Fibroblast of lung (primary cell): ENCODE data around the gene SELENBP1. TPM values are rescaled to one million over a fixed set of nuclear protein-coding genes. Genes with fewer than 3 reads are reported as not detected.
"Not testable (repeated sequence)": the region's sequence is repeated elsewhere in the genome, so short reads cannot be mapped to it uniquely, and the experiment has no call there.

Experiments
- DNase-seq, 2 donors: peaks; one replicate each; pipeline versions ENCODE4 v3.0.0 to v3.0.0-alpha.2; 2010; ENCODE audit warnings: low read depth in 2 of 2
- H2AFZ ChIP-seq: 2 replicates; pipeline ENCODE4 v1.5.1; 2012; ENCODE audit warnings: low read length, control low read depth, inconsistent platforms
- H3K27ac ChIP-seq: 2 replicates; pipeline ENCODE4 v1.5.1; 2011; ENCODE audit warnings: low read length, control low read depth; ENCODE audit not compliant: insufficient read depth
- H3K27me3 ChIP-seq: 2 replicates; pipeline ENCODE4 v1.5.1; 2011; ENCODE audit warnings: mild to moderate bottlenecking, low read length; ENCODE audit not compliant: control insufficient read depth, insufficient read depth
- H3K36me3 ChIP-seq: 2 replicates; pipeline ENCODE4 v1.5.1; 2011; ENCODE audit warnings: low read length; ENCODE audit not compliant: control insufficient read depth, insufficient read depth
- H3K4me1 ChIP-seq: 2 replicates; pipeline ENCODE4 v1.5.1; 2011; ENCODE audit warnings: low read length; ENCODE audit not compliant: control insufficient read depth, insufficient read depth; ENCODE audit errors: extremely low read depth
- H3K4me2 ChIP-seq: 2 replicates; pipeline ENCODE4 v1.5.1; 2011; ENCODE audit warnings: low read length, control low read depth; ENCODE audit not compliant: insufficient read depth; ENCODE audit errors: extremely low read depth
- H3K4me3 ChIP-seq, 4 experiments: fragments of 200-600 bp in 1 of 4; sonication (generic) in 1 of 4; replicated peaks in 1 of 4; 2 replicates each; pipeline ENCODE4 v1.5.1; 2011 to 2016; ENCODE audit warnings: low read length in 4 of 4, low read depth in 3 of 4, mild to moderate bottlenecking in 3 of 4, control low read depth in 2 of 4, inconsistent platforms in 1 of 4, mixed read lengths in 1 of 4; ENCODE audit not compliant: insufficient read depth in 1 of 4; ENCODE audit errors: control extremely low read depth in 1 of 4
- H3K79me2 ChIP-seq: 2 replicates; pipeline ENCODE4 v1.5.1; 2012; ENCODE audit warnings: mild to moderate bottlenecking, low read length, inconsistent platforms; ENCODE audit not compliant: control insufficient read depth, insufficient read depth
- H3K9ac ChIP-seq: 2 replicates; pipeline ENCODE4 v1.5.1; 2011; ENCODE audit warnings: mild to moderate bottlenecking, low read length, control low read depth; ENCODE audit not compliant: insufficient read depth
- H3K9me3 ChIP-seq: 2 replicates; pipeline ENCODE4 v1.5.1; 2012; ENCODE audit warnings: low read depth, low read length; ENCODE audit not compliant: control insufficient read depth, insufficient read depth
- H4K20me1 ChIP-seq: 2 replicates; pipeline ENCODE4 v1.5.1; 2011; ENCODE audit warnings: low read length; ENCODE audit not compliant: control insufficient read depth, insufficient read depth; ENCODE audit errors: extremely low read depth
- EZH2 ChIP-seq: IDR thresholded peaks from 2 replicates; pipeline ENCODE4 v1.5.1; 2012; ENCODE audit warnings: low read length, control low read depth, mild to moderate bottlenecking; ENCODE audit errors: missing control alignments
- polyA plus RNA-seq, 2 donors: library from polyadenylated mRNA; depleted of rRNA in 1 of 2; stranded (reverse) in 1 of 2; unstranded in 1 of 2; fragments of >200 nt; gene quantifications; 2 replicates each; pipeline ENCODE4 v1.2.1, GENCODE V29; 2011 to 2012; ENCODE audit warnings: missing spikeins in 1 of 2
- total RNA-seq: library from RNA; depleted of rRNA; stranded (reverse); fragments of >200 nt; gene quantifications from 2 replicates; pipeline ENCODE4 v1.2.1, GENCODE V29; 2014
- TF ChIP-seq, protein P1 (sequence below), 2 donors: IDR thresholded peaks in 1 of 2; conservative IDR thresholded peaks in 1 of 2; 1 replicate in 1 of 2; 2 replicates in 1 of 2; pipeline ENCODE4 v1.5.1; 2011 to 2012; ENCODE audit warnings: low read length in 2 of 2, control low read depth in 1 of 2, inconsistent platforms in 1 of 2, low read depth in 1 of 2, mild to moderate bottlenecking in 1 of 2

The SELENBP1 gene
- total and polyA plus RNA-seq, 2 donors (not counting 1 experiment from before 2014, with no cell fraction given): 65.9 to 85.4 TPM

- no peak for TF ChIP-seq EZH2
- TF ChIP-seq, protein P1, sequence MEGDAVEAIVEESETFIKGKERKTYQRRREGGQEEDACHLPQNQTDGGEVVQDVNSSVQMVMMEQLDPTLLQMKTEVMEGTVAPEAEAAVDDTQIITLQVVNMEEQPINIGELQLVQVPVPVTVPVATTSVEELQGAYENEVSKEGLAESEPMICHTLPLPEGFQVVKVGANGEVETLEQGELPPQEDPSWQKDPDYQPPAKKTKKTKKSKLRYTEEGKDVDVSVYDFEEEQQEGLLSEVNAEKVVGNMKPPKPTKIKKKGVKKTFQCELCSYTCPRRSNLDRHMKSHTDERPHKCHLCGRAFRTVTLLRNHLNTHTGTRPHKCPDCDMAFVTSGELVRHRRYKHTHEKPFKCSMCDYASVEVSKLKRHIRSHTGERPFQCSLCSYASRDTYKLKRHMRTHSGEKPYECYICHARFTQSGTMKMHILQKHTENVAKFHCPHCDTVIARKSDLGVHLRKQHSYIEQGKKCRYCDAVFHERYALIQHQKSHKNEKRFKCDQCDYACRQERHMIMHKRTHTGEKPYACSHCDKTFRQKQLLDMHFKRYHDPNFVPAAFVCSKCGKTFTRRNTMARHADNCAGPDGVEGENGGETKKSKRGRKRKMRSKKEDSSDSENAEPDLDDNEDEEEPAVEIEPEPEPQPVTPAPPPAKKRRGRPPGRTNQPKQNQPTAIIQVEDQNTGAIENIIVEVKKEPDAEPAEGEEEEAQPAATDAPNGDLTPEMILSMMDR (conservative IDR thresholded peaks at IDR 0.05 in 1 of 2, IDR thresholded peaks at IDR 0.05 in 1 of 2; ENCODE audit: low read depth in 1 of 2, low read length in 2 of 2): no peak
- no peaks in the 10 kb centered on the region for H3K79me2 ChIP-seq
- H3K4me3 ChIP-seq: no peak overlapping the region
- no peak overlapping the region for H3K27ac ChIP-seq
- no peaks in the 10 kb centered on the region for H3K27me3 ChIP-seq
- no peak overlapping the region for H3K9ac ChIP-seq
- no peaks in the 10 kb centered on the region for H4K20me1 ChIP-seq
- H2AFZ ChIP-seq: no peak overlapping the region
- H3K36me3 ChIP-seq: no peaks in the 10 kb centered on the region
- no peaks in the 10 kb centered on the region for H3K9me3 ChIP-seq
- no peaks in the 10 kb centered on the region for H3K4me1 ChIP-seq
- no peak for DNase-seq
- no peak overlapping the region for H3K4me2 ChIP-seq
These were observed 21.1 kb upstream of the SELENBP1 start for GRCh38 chr1:151393583-151393982.

GRCh38 chr1:151391079-151391563 is 18.6 kb upstream of the SELENBP1 start:
- DNase-seq: no peak

DNA sequence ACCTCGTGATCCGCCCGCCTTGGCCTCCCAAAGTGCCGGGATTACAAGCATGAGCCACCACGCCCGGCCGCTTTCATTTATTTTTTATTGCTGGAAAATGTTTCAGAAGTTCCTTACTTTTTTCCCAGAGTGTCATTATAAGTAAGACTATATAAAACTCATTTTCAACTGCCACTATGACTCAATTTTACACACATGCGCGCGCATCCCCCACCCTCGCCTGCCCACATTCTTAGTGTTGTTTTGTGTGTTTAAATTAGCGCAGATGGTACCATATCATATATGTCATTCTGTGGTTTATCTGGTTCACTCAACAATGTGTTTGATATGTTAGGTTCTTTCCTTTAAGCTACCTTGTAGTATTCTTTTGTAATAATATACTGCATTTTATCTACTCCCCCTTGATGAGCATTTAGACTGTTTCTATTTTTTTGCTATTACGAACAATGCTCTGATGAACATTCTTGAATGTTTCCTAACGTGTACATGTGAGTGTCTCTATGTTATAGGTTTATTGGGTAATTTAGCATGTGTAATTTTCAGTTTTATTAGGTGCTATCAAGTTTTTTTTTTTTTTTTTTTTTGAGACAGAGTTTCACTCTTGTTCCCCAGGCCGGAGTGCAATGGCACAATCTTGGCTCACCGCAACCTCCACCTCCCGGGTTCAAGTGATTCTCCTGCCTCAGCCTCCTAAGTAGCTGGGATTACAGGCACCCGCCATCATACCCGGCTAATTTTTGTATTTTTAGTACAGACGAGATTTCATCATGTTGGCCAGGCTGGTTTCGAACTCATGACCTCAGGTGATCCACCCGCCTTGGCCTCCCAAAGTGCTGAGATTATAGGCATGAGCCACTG is 17.9 kb upstream of the SELENBP1 start:
- not testable (repeated sequence) for H2AFZ ChIP-seq, H3K4me3 ChIP-seq, H3K4me1 ChIP-seq, H3K9ac ChIP-seq, DNase-seq, H3K27ac ChIP-seq, H3K27me3 ChIP-seq, H3K36me3 ChIP-seq, H3K9me3 ChIP-seq, H3K4me2 ChIP-seq, H3K79me2 ChIP-seq, H4K20me1 ChIP-seq

More at GRCh38 chr1:151391079-151391563, 18.6 kb upstream of the SELENBP1 start:
- H4K20me1 ChIP-seq: no peaks in the 10 kb centered on the region
- H3K9me3 ChIP-seq: no peaks in the 10 kb centered on the region
- no peaks in the 10 kb centered on the region for H3K27me3 ChIP-seq
- TF ChIP-seq, protein P1 (conservative IDR thresholded peaks at IDR 0.05 in 1 of 2, IDR thresholded peaks at IDR 0.05 in 1 of 2; ENCODE audit: low read depth in 1 of 2, low read length in 2 of 2): no peak
- TF ChIP-seq EZH2: no peak
- no peak overlapping the region for H3K4me2 ChIP-seq
- no peak overlapping the region for H3K4me3 ChIP-seq
- H3K4me1 ChIP-seq: no peaks in the 10 kb centered on the region
- H2AFZ ChIP-seq: no peak overlapping the region
- no peaks in the 10 kb centered on the region for H3K79me2 ChIP-seq
- H3K27ac ChIP-seq: no peak overlapping the region
- no peak overlapping the region for H3K9ac ChIP-seq
- no peaks in the 10 kb centered on the region for H3K36me3 ChIP-seq
